ENCODE data around the gene PRSS36. TPM values are rescaled to one million over a fixed set of nuclear protein-coding genes. Genes with fewer than 3 reads are reported as not detected.
A peak's percentile ranks its signal among the peaks of the same experiment; 100 is the strongest.

Gene PRSS36
- total RNA-seq, 1 experiment from 2014 or later = 4.1 TPM

DNA sequence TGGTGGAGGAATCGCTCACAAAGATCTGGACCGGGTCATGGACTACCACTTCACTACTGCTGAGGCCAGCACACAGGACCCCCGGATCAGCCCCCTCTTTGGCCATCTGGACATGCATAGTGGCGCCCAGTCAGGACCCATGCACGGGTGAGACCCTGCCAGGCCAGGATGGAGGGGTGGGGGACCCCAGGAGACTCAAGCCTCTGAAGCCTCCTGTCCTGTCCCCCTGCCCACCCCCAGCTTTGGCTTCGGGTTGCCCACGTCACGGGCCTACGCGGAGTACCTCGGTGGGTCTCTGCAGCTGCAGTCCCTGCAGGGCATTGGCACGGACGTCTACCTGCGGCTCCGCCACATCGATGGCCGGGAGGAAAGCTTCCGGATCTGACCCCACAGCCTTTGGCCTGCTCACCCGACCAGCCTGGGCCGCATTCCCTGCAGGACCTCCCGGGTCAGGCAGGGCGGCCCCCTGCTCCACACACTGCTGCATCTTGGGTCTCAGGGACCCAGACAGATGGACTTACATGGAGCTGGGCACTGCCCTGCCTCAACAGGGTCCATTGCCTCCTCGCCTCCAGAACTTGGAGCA lies 37.9 kb downstream of the PRSS36 start:
- no TSS peak for BruUV-seq (replicated peaks)

DNA sequence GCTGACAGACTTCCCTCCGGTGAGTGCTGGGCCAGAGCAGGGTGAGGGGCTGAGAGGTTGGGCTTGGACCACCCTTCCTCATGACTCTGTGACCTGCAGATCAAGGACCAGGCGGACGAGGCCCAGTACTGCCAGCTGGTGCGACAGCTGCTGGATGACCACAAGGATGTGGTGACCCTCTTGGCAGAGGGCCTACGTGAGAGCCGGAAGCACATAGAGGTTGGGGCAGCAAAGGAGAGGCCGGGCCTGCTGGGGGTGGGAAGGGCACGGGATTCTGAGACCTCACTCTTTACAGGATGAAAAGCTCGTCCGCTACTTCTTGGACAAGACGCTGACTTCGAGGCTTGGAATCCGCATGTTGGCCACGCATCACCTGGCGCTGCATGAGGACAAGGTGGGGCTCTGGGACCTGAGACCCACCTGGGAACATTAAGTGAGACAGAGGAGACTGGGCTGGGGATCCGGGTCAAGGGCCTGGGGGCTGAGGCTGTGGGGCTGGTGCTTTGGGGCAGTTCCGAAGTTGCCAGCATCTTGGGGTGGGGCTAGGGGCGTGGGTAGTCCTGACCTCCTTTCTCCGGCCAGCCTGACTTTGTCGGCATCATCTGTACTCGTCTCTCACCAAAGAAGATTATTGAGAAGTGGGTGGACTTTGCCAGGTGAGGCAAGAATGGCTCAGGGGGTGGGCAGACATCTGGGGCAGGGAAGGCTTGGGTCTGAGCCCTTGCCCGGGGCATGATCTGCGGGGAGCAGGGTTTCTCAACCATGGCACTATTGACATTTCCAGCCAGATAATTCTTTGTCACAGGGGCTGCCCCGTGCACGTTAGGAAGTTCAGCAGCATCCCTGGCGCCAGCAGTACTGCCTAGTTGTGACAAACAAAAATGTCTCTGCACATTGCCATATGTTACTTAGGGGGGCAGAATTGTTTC lies 39.5 kb downstream of the PRSS36 start:
- ChIA-PET CTCF (no interaction called here), POLR2A (ENCODE audit: unreplicated experiment) (no interaction called here)
- Histone ChIP-seq H3K27me3 (ENCODE audit: insufficient read depth, low read depth) (no peaks in the 10 kb centered on the region), H2AFZ (no peak overlapping the region), H3K36me3 (ENCODE audit: low read depth) (no peaks in the 10 kb centered on the region; the same call in 1 of the 2 replicates), H3K4me1 (replicated peaks; ENCODE audit: insufficient read depth) (peaks cover 15% of the 10 kb centered on the region), H4K20me1 (ENCODE audit: insufficient read depth) (no peaks in the 10 kb centered on the region), H3K9me2 (ENCODE audit: insufficient read depth) (no peaks in the 10 kb centered on the region), H3K9me3 (ENCODE audit: insufficient read depth, low read depth) (no peaks in the 10 kb centered on the region), H3K27ac (no peak overlapping the region), H3K79me2 (ENCODE audit: low read depth) (peaks cover 16% of the 10 kb centered on the region), H3K4me2 (no peak overlapping the region), H3K4me3 (no peak overlapping the region), H3F3A (ENCODE audit: insufficient read depth, low read depth) (peaks cover 42% of the 10 kb centered on the region)
- BruUV-seq (replicated peaks) = no TSS peak
- intact Hi-C loops (cut with micrococcal nuclease; ENCODE audit: unreplicated experiment) = no loop called here
- TF ChIP-seq, protein P1, sequence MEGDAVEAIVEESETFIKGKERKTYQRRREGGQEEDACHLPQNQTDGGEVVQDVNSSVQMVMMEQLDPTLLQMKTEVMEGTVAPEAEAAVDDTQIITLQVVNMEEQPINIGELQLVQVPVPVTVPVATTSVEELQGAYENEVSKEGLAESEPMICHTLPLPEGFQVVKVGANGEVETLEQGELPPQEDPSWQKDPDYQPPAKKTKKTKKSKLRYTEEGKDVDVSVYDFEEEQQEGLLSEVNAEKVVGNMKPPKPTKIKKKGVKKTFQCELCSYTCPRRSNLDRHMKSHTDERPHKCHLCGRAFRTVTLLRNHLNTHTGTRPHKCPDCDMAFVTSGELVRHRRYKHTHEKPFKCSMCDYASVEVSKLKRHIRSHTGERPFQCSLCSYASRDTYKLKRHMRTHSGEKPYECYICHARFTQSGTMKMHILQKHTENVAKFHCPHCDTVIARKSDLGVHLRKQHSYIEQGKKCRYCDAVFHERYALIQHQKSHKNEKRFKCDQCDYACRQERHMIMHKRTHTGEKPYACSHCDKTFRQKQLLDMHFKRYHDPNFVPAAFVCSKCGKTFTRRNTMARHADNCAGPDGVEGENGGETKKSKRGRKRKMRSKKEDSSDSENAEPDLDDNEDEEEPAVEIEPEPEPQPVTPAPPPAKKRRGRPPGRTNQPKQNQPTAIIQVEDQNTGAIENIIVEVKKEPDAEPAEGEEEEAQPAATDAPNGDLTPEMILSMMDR (conservative IDR thresholded peaks at IDR 0.05) = no peak
- no peak for TF ChIP-seq EZH2 (IDR thresholded peaks at IDR 0.05; ENCODE audit: low read depth)
- no peak for DNase-seq

More for the DNA sequence above, 37.9 kb downstream of the PRSS36 start:
- Histone ChIP-seq H3K79me2 (ENCODE audit: low read depth) (peaks cover 32% of the 10 kb centered on the region), H3K9me2 (ENCODE audit: insufficient read depth) (no peaks in the 10 kb centered on the region), H3F3A (ENCODE audit: insufficient read depth, low read depth) (peaks cover 36% of the 10 kb centered on the region), H3K4me1 (replicated peaks; ENCODE audit: insufficient read depth) (peaks cover 10% of the 10 kb centered on the region), H3K27me3 (ENCODE audit: insufficient read depth, low read depth) (no peaks in the 10 kb centered on the region), H2AFZ (no peak overlapping the region), H3K4me2 (no peak overlapping the region), H4K20me1 (ENCODE audit: insufficient read depth) (no peaks in the 10 kb centered on the region), H3K9me3 (ENCODE audit: insufficient read depth, low read depth) (no peaks in the 10 kb centered on the region), H3K27ac (no peak overlapping the region), H3K4me3 (no peak overlapping the region), H3K36me3 (ENCODE audit: low read depth) (no peaks in the 10 kb centered on the region; the same call in 1 of the 2 replicates)
- POLR2A ChIA-PET (ENCODE audit: unreplicated experiment) = no interaction called here
- CTCF ChIA-PET = no interaction called here
- TF ChIP-seq, protein P1 (conservative IDR thresholded peaks at IDR 0.05) = no peak
- no peak for TF ChIP-seq EZH2 (IDR thresholded peaks at IDR 0.05; ENCODE audit: low read depth)
- no peak for DNase-seq
- intact Hi-C loops (cut with micrococcal nuclease; ENCODE audit: unreplicated experiment) = no loop called here

DNA sequence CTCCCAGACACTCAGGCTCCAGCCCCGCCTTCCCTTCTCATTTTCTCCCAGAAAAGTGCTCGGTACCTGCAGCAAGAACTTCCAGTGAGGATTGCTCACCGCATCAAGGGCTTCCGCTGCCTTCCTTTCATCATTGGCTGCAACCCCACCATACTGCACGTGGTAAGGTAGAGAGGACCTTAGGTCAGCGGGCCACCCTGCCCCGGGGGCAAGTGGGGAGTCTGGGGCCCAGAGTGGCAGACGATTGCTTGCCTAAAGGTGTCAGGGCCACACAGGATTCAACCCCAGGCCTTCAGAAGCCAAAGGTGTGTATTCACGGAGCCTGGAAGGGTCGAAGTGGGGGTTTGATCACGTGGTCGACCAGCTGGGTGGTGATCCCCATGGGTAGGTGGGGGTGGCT lies 40.2 kb downstream of the PRSS36 start:
- Histone ChIP-seq H3K9me3 (ENCODE audit: insufficient read depth, low read depth) (no peaks in the 10 kb centered on the region), H3K79me2 (ENCODE audit: low read depth) (peaks cover 15% of the 10 kb centered on the region), H3K27ac (no peak overlapping the region), H3K4me1 (replicated peaks; ENCODE audit: insufficient read depth) (peaks cover 15% of the 10 kb centered on the region), H2AFZ (no peak overlapping the region), H4K20me1 (ENCODE audit: insufficient read depth) (no peaks in the 10 kb centered on the region), H3K27me3 (ENCODE audit: insufficient read depth, low read depth) (no peaks in the 10 kb centered on the region), H3K4me2 (peak overlapping the region; percentile 99), H3K9me2 (ENCODE audit: insufficient read depth) (no peaks in the 10 kb centered on the region), H3K4me3 (peak overlapping the region; percentile 99; the same call in 1 of the 2 replicates), H3F3A (ENCODE audit: insufficient read depth, low read depth) (peaks cover 38% of the 10 kb centered on the region), H3K36me3 (ENCODE audit: low read depth) (no peaks in the 10 kb centered on the region; the same call in 1 of the 2 replicates)
- CTCF ChIA-PET = no interaction called here
- DNase-seq = no peak
- POLR2A ChIA-PET (ENCODE audit: unreplicated experiment) = interaction anchor here (0.6 kb wide), 1 partner anchor 300 kb away, joined by 3 read pairs; no protein-coding TSS in a partner anchor
- TF ChIP-seq, protein P1 (conservative IDR thresholded peaks at IDR 0.05) = no peak
- no peak for TF ChIP-seq EZH2 (IDR thresholded peaks at IDR 0.05; ENCODE audit: low read depth)
- BruUV-seq (replicated peaks) = no TSS peak
- intact Hi-C loops (cut with micrococcal nuclease; ENCODE audit: unreplicated experiment) = loop anchor here (5.0 kb wide), 1 partner anchor 33 kb away; no protein-coding TSS in a partner anchor

Data from PC-9 (cell line).